HFFc6 (cell line): ENCODE data around the gene NSUN4. TPM values are rescaled to one million over a fixed set of nuclear protein-coding genes. Genes with fewer than 3 reads are reported as not detected.
"Not testable (repeated sequence)": the region's sequence is repeated elsewhere in the genome, so short reads cannot be mapped to it uniquely, and the experiment has no call there.

ENCODE experiments used
- DNase-seq: peaks from one replicate; pipeline ENCODE4 v3.0.0-alpha.2; 2018
- H3K27ac Mint-ChIP-seq: 2 replicates; pipeline ENCODE4 v1.8.0; 2020; ENCODE audit warnings: mild to moderate bottlenecking, mixed read lengths
- H3K27me3 Mint-ChIP-seq: 2 replicates; pipeline ENCODE4 v1.8.0; 2021; ENCODE audit warnings: mild to moderate bottlenecking, moderate library complexity, mixed read lengths; ENCODE audit not compliant: insufficient read depth
- H3K36me3 Mint-ChIP-seq: 2 replicates; pipeline ENCODE4 v1.8.0; 2021; ENCODE audit warnings: low read depth, mixed read lengths
- H3K4me1 Mint-ChIP-seq: 2 replicates; pipeline ENCODE4 v1.8.0; 2020; ENCODE audit warnings: low read depth, mixed read lengths
- H3K4me3 Mint-ChIP-seq: 2 replicates; pipeline ENCODE4 v1.8.0; 2020; ENCODE audit warnings: mild to moderate bottlenecking, moderate library complexity, mixed read lengths
- H3K9me3 Mint-ChIP-seq: 2 replicates; pipeline ENCODE4 v1.8.0; 2020; ENCODE audit warnings: mild to moderate bottlenecking, mixed read lengths
- total RNA-seq, 6 experiments: library from RNA; stranded (reverse); fragmentation: NEBNext Ultra II Directional; extraction: Animal tissue kit (Norgen Biotek cat#: 25700); gene quantifications; 2 replicates in 1 of 6; 3 replicates in 5 of 6; pipeline ENCODE4 v1.2.3, GENCODE V29; 2021
- TF ChIP-seq, protein P1 (sequence below): fragments of 200-600 bp; sonication (generic); IDR thresholded peaks from 2 replicates; pipeline ENCODE4 v1.5.0; 2021; ENCODE audit warnings: antibody characterized with exemption, mild to moderate bottlenecking

Gene NSUN4
- total RNA-seq, 6 experiments from 2014 or later: 14.8 to 17.2 (median 16.7) TPM

DNA sequence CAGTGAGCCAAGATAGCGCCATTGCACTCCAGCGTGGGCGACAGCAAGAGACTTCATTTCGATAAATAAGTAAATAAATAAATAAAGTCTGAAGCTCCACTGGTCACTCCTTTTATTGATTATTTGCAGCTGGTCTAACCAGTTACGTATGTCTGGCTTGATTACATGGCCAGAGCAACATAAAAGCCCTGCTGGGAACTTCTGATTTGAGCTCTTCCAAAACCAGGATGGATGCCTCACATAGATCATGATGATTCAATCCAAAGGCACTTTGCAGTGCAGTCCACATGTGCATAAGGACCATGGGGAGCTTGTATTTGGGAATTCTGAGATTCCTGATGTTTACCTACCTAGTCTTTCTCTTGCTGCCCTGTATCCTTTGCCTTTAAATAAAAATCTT, 24.0 kb downstream of the NSUN4 start:
- peaks cover 13% of the 10 kb centered on the region for H3K4me1 Mint-ChIP-seq
- H3K9me3 Mint-ChIP-seq: no peaks in the 10 kb centered on the region
- DNase-seq: no peak
- no peak overlapping the region for H3K4me3 Mint-ChIP-seq
- TF ChIP-seq, protein P1, sequence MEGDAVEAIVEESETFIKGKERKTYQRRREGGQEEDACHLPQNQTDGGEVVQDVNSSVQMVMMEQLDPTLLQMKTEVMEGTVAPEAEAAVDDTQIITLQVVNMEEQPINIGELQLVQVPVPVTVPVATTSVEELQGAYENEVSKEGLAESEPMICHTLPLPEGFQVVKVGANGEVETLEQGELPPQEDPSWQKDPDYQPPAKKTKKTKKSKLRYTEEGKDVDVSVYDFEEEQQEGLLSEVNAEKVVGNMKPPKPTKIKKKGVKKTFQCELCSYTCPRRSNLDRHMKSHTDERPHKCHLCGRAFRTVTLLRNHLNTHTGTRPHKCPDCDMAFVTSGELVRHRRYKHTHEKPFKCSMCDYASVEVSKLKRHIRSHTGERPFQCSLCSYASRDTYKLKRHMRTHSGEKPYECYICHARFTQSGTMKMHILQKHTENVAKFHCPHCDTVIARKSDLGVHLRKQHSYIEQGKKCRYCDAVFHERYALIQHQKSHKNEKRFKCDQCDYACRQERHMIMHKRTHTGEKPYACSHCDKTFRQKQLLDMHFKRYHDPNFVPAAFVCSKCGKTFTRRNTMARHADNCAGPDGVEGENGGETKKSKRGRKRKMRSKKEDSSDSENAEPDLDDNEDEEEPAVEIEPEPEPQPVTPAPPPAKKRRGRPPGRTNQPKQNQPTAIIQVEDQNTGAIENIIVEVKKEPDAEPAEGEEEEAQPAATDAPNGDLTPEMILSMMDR: no peak
- H3K27ac Mint-ChIP-seq: no peak overlapping the region
- peaks cover 29% of the 10 kb centered on the region for H3K36me3 Mint-ChIP-seq
- H3K27me3 Mint-ChIP-seq: no peaks in the 10 kb centered on the region; the same call in 1 of the 2 replicates

DNA sequence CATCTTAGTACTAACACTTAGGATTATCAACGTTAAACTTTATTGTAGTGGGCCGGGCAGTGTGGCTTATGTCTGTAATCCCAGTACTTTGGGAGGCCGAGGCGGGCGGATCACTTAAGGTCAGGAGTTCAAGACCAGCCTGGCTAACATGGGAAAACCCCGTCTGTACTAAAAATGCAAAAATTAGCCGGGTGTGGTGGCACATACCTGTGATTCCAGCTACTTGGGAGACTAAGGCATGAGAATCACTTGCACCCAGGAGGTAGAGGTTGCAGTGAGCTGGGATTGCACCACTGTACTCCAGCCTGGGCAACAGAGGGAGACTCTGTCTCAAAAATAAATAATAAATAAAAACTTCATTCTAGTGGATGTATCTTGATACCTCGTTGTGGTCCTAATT, 25.2 kb downstream of the NSUN4 start:
- Mint-ChIP-seq H3K4me1 (peaks cover 24% of the 10 kb centered on the region), H3K36me3 (peaks cover 24% of the 10 kb centered on the region)
- not testable (repeated sequence) for H3K4me3 Mint-ChIP-seq, DNase-seq, H3K27ac Mint-ChIP-seq, H3K27me3 Mint-ChIP-seq, H3K9me3 Mint-ChIP-seq

DNA sequence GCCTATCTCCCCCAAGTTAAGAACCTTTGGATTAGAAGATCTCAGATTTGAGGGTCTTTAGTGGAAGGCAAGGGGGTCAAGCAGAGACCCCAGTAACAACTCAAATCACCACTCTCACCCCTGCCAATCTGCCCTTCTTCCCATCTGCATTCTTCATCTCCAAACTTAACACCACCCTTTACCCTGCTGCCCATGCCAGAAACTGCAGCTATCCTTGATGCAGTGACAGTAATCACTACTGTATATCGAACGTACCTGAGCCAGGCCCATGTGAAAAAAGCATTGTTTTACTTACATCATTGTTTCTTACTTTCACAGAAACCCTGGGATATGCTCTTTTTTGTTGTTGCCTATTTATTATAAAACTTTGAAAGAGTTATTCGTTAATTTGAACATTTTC, 26.5 kb downstream of the NSUN4 start:
- DNase-seq: no peak
- Mint-ChIP-seq H3K4me1 (peaks cover 24% of the 10 kb centered on the region), H3K36me3 (peaks cover 23% of the 10 kb centered on the region), H3K27ac (no peak overlapping the region), H3K4me3 (no peak overlapping the region), H3K9me3 (no peaks in the 10 kb centered on the region), H3K27me3 (no peaks in the 10 kb centered on the region; the same call in 1 of the 2 replicates)
- TF ChIP-seq, protein P1: 0 out of 2 replicates have a peak, but pooled peaks have one; percentile 11

DNA sequence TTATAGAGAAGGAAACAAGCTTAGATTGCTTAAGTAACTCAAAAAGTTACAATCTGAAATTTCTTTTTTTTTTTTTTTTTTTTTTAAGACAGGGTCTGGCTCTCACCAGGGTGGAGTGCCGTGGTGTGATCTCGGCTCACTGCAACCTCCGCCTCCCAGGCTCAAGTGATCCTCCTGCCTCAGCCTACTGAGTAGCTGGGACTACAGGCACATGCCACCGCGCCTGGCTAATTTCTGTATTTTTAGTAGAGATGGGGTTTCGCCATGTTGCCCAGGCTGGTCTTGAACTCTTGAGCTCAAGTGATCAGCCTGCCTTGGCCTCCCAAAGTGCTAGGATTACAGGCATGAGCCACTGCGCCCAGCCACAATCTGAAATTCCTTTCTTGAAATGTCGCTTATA, 27.1 kb downstream of the NSUN4 start:
- DNase-seq, H3K4me3 Mint-ChIP-seq, H3K9me3 Mint-ChIP-seq, H3K27me3 Mint-ChIP-seq, H3K27ac Mint-ChIP-seq: not testable (repeated sequence)
- Mint-ChIP-seq H3K36me3 (peaks cover 20% of the 10 kb centered on the region), H3K4me1 (peaks cover 24% of the 10 kb centered on the region)

DNA sequence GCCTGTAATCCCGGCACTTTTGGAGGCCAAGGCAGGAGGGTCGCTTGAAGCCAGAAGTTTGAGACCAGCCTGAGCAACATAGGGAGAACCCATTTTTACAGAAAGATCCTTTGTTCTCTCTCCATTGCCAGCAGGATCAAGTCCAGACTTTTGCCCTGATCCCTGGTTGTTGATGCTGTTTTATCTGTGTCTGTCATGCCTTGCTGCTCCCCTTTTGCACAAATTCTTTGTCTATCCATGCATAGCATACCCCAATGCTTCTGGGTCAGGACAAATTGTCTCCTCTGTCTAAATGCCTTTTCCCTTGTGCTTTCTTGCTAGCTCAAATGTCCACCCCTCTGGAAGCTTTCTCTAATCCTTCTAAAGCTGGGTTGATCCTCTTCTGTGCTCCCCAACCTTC, 28.2 kb downstream of the NSUN4 start:
- Mint-ChIP-seq H3K4me3 (no peak overlapping the region), H3K9me3 (no peaks in the 10 kb centered on the region), H3K36me3 (peaks cover 11% of the 10 kb centered on the region), H3K27ac (no peak overlapping the region), H3K4me1 (peaks cover 24% of the 10 kb centered on the region), H3K27me3 (no peaks in the 10 kb centered on the region; the same call in 1 of the 2 replicates)
- DNase-seq: no peak
- TF ChIP-seq, protein P1: no peak

DNA sequence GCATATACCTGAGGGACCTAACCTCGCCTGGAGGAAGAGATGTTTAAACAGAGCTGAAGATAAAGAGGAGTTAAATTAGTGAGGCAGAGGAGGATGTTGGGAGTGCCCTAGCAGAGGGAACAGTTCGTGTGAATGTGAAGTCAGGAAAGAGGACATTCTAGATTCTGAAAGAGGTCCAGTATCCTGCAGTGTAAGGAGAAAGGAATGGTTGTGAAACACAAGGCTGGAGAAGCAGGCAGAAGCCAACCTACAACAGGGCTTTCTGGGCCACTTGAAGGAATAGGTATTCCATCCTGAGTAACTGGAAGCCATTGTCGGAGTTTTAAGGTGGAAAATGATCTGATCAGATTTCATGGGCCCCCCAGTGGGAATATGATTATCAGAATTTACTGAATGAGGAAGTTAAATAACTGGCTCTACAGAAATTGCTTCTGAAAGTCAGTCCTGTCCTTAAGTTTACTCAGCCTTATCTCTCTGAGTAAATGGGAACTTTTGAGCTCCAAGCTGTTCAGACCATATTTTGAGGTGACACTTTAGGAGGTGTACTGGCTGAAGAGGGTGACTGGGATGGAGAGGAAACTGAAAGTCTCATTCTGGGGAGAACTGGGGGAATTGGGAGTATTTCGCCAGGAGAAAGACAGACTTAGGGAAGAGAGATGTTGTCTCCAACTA, 29.1 kb downstream of the NSUN4 start:
- H3K27me3 Mint-ChIP-seq: no peaks in the 10 kb centered on the region; the same call in 1 of the 2 replicates
- H3K4me1 Mint-ChIP-seq: peaks cover 21% of the 10 kb centered on the region
- TF ChIP-seq, protein P1: no peak
- no peak overlapping the region for H3K4me3 Mint-ChIP-seq
- H3K36me3 Mint-ChIP-seq: peaks cover 10% of the 10 kb centered on the region
- H3K9me3 Mint-ChIP-seq: no peaks in the 10 kb centered on the region
- H3K27ac Mint-ChIP-seq: no peak overlapping the region; the same call in 1 of the 2 replicates
- no peak for DNase-seq
